SH-SY5Y (cell line): ENCODE measurements around the gene ATG13.

ENCODE experiments used
- GATA2 ChIP-seq: IDR thresholded peaks from 2 replicates; pipeline ENCODE4 v1.6.1; 2011; ENCODE audit warnings: mild to moderate bottlenecking, low read depth, low read length
- GATA3 ChIP-seq: IDR thresholded peaks from 2 replicates; pipeline ENCODE4 v1.6.1; 2011; ENCODE audit warnings: low read depth, mild to moderate bottlenecking, low read length, moderate library complexity

GRCh38 chr11:46617134-46617971 lies at the start of gene ATG13, which contains the start of gene HARBI1:
- TF ChIP-seq GATA3 (no peak), GATA2 (no peak)
